ENCODE results near the gene SUCLG2.

DNA sequence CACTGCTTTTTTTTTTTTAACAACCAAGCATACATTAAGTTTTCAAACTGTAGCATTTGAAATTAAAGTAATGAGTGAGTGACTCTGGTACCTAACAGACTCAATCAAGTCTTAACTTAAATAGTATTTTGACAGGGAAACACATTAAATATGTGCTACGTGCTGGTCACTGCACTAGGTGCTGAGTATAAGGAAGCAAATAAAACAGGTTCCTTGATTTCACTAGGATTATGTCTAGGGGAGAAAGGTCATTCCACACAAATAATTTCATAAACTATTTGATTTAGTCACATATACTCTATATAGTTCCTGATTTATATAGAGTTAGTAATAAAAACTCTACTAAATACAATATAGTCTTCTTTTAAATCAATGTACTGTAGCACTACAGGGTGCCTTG is 89.4 kb downstream of the SUCLG2 start:
- TF ChIP-seq CTCF (IDR thresholded peaks at IDR 0.05) (no peak), POLR2A (IDR thresholded peaks at IDR 0.05) (no peak)

All from body of pancreas (tissue), 4 donors.